Testis (tissue), 3 donors: ENCODE results near the gene GNAI3. TPM values are rescaled to one million over a fixed set of nuclear protein-coding genes. Genes with fewer than 3 reads are reported as not detected.

Experiments used
- DNase-seq: peaks from one replicate; pipeline ENCODE4 v3.0.0-alpha.2; 2019
- H3K27ac ChIP-seq, 2 donors: fragments of 200-600 bp; sonication (generic); one replicate each; pipeline ENCODE4 v1.5.1; 2019
- H3K27me3 ChIP-seq: fragments of 200-600 bp; sonication (generic); one replicate; pipeline ENCODE4 v1.5.1; 2019
- H3K36me3 ChIP-seq: fragments of 200-600 bp; sonication (generic); one replicate; pipeline ENCODE4 v1.5.1; 2017; ENCODE audit warnings: low read depth; ENCODE audit errors: missing control alignments
- H3K4me1 ChIP-seq: fragments of 200-600 bp; sonication (generic); one replicate; pipeline ENCODE4 v1.5.1; 2019
- H3K4me3 ChIP-seq, 2 donors: fragments of 200-600 bp; sonication (generic); one replicate each; pipeline ENCODE4 v1.5.1; 2017 to 2019
- H3K9me3 ChIP-seq: fragments of 200-600 bp; sonication (generic); one replicate; pipeline ENCODE4 v1.5.1; 2017
- POLR2A ChIP-seq: fragments of 450-650 bp; IDR thresholded peaks from one replicate; pipeline ENCODE4 v1.6.1; 2017; ENCODE audit warnings: antibody characterized with exemption, mild to moderate bottlenecking, moderate library complexity
- WGBS, 2 donors: methylation state at CpG; one replicate each; pipeline ENCODE4 v1.1.5; 2018; 5-methylcytosine and 5-hydroxymethylcytosine counted together
- intact Hi-C: fragments of 100-400 bp; cut with DNase I; formaldehyde crosslinking; loops from one replicate; pipeline ENCODE4 v1.15.1; 2023; ENCODE audit warnings: low total_unique reads
- polyA plus RNA-seq: library from polyadenylated mRNA; stranded (reverse); fragments of 350-450 nt; fragmentation: Illumina TruSeq; extraction: RNeasy Lipid Tissue Mini Kit (QIAGEN cat#74804); gene quantifications from one replicate; pipeline ENCODE4 v1.2.3, GENCODE V29; 2014; ENCODE audit warnings: low read depth, low replicate concordance; ENCODE audit not compliant: insufficient read depth
- total RNA-seq, 2 donors: library from RNA; depleted of rRNA; stranded (reverse); fragments of >200 nt; gene quantifications; one replicate each; pipeline ENCODE4 v1.2.3, GENCODE V29; 2016
- TF ChIP-seq, protein P1 (sequence below), 3 experiments: fragments of 450-650 bp in 2 of 3; fragments of 200-600 bp in 1 of 3; sonication (generic) in 1 of 3; IDR thresholded peaks; one replicate each; pipeline ENCODE4 v1.5.1; 2016 to 2019; ENCODE audit warnings: antibody characterized with exemption in 3 of 3, mild to moderate bottlenecking in 2 of 3, moderate library complexity in 1 of 3

The GNAI3 gene
- total and polyA plus RNA-seq, 3 donors from 2014 or later: 5.7 to 5.9 (median 5.8) TPM

DNA sequence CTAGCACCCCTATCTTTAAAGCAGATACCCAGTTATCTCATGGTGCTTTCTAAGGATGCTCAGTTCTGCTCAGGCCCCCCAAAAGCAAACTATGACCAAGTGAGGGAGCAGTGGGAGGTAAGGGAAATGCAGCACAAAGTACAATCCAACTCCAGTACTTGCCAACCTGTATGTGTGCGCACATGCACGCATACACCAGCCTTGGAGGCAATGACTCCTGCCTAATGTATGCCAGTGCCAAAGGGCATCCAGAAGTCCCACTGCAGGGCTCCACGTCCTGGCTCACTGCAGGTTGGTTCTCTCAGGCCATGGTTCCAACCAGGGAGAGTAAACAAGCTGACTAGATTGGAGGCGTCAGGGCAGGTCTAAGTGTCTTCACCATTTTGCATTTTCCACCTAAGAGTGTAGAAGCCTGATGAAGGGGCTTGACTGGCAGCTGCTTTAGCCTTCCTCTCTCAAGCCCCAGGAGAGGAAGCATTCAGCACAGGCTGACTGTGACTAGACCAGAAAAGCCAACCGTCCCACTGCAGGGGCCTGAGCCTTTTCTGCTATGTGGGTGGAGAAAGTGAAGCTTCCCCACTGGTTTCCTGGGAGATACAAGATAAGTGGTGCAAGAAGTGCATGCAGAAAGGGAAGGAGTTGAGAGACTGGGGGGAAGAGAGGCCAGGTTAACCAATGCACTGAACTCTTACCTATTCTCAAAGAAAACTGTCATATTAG is 46.6 kb upstream of the GNAI3 start:
- intact Hi-C loops: no loop called here
- DNase-seq: no peak

DNA sequence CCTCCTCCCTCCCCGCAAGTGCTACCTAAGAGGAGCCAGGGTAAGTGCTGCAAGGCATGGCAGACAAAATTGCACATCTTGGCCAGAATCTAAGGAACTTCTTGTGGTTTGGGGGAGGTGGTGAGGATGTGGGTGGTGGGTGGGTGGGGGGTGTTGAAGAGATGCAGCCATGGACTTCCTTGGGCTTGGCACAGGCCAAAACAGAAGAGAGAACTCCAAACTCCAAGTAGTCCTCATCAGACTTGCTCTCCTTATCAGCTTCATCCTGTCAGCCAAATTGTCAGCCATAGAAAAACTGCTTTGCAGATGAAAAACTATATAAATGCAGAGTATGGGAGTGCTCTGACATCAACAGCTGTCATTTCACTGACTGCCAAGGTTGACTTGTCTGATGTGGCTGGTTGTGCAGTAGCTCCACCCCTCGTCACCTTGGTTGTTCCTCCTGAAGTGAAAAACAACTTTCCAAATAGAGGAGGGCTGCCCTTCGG is 46.0 kb upstream of the GNAI3 start:
- peaks cover 26% of the 10 kb centered on the region for H3K4me1 ChIP-seq
- DNase-seq: no peak
- 89 to 90% methylated on average over 3 of the region's 3 CpGs for WGBS, 2 donors
- no peaks in the 10 kb centered on the region for H3K9me3 ChIP-seq
- no peaks in the 10 kb centered on the region for H3K36me3 ChIP-seq
- intact Hi-C loops: no loop called here
- H3K4me3 ChIP-seq: no peak overlapping the region
- H3K27me3 ChIP-seq: no peaks in the 10 kb centered on the region
- H3K27ac ChIP-seq: no peak overlapping the region
- no peak for TF ChIP-seq POLR2A
- TF ChIP-seq, protein P1, sequence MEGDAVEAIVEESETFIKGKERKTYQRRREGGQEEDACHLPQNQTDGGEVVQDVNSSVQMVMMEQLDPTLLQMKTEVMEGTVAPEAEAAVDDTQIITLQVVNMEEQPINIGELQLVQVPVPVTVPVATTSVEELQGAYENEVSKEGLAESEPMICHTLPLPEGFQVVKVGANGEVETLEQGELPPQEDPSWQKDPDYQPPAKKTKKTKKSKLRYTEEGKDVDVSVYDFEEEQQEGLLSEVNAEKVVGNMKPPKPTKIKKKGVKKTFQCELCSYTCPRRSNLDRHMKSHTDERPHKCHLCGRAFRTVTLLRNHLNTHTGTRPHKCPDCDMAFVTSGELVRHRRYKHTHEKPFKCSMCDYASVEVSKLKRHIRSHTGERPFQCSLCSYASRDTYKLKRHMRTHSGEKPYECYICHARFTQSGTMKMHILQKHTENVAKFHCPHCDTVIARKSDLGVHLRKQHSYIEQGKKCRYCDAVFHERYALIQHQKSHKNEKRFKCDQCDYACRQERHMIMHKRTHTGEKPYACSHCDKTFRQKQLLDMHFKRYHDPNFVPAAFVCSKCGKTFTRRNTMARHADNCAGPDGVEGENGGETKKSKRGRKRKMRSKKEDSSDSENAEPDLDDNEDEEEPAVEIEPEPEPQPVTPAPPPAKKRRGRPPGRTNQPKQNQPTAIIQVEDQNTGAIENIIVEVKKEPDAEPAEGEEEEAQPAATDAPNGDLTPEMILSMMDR (IDR thresholded peaks at IDR 0.05): no peak

More for the DNA sequence above, 46.6 kb upstream of the GNAI3 start:
- Histone ChIP-seq H3K27me3 (no peaks in the 10 kb centered on the region), H3K9me3 (no peaks in the 10 kb centered on the region), H3K27ac (no peak overlapping the region), H3K4me1 (peaks cover 32% of the 10 kb centered on the region), H3K36me3 (no peaks in the 10 kb centered on the region), H3K4me3 (no peak overlapping the region)
- no peak for TF ChIP-seq POLR2A
- TF ChIP-seq, protein P1 (IDR thresholded peaks at IDR 0.05): no peak
- WGBS, 2 donors: 69 to 76% methylated on average over 2 to 5 of the region's 5 CpGs

DNA sequence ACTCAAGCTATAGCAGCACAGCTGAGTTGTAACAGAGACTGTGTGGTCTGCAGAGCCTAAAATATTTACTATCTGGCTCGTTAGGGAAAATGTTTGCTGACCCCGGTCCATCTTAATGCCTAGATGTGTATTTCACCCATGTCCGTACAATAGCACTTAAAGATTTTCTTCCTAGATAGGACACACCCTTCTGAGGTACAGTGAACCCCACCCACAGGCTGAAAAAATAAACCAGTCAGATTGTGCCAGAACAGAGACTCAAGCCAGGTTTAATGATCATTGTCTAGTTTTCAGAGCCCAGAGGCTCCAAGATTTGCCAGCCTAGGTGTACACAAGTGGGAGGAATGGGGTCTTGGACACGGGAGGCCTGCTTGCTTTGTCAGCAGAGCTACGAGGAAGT is 44.5 kb upstream of the GNAI3 start:
- H3K36me3 ChIP-seq: no peaks in the 10 kb centered on the region
- no peak overlapping the region for H3K27ac ChIP-seq
- intact Hi-C loops: no loop called here
- peaks cover 10% of the 10 kb centered on the region for H3K4me1 ChIP-seq
- TF ChIP-seq, protein P1 (IDR thresholded peaks at IDR 0.05): no peak
- no peak for TF ChIP-seq POLR2A
- no peaks in the 10 kb centered on the region for H3K9me3 ChIP-seq
- H3K4me3 ChIP-seq: no peak overlapping the region
- H3K27me3 ChIP-seq: no peaks in the 10 kb centered on the region
- 80 to 84% methylated on average over 5 of the region's 5 CpGs for WGBS, 2 donors
- no peak for DNase-seq

DNA sequence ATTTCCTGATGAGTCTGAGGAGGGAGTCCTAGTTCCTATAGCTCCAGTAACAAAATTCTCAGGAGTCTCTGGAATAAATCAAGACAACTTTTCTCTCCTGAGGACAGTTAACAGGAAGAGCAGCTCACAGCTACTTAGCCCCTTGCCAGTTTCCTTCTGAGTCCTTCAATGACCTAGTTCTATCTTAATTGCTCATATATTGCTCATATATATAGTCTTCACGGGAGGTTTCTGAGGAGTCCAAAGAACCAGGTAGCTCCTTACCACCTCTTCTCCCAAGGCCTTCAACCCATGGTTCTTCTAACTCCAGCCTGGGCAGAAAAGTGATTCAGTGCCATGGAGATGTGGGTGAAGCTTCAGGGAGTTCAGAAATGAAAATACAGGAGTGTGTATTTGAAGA is 43.4 kb upstream of the GNAI3 start:
- whole genome bisulfite sequencing, 2 donors: 93 to 94% methylated on average over 1 of the region's 1 CpG
- Histone ChIP-seq H3K36me3 (no peaks in the 10 kb centered on the region), H3K4me3 (no peak overlapping the region), H3K27me3 (no peaks in the 10 kb centered on the region), H3K9me3 (no peaks in the 10 kb centered on the region), H3K4me1 (peaks cover 4% of the 10 kb centered on the region), H3K27ac (no peak overlapping the region)
- no peak for DNase-seq
- intact Hi-C loops: no loop called here
- TF ChIP-seq POLR2A: no peak
- TF ChIP-seq, protein P1 (IDR thresholded peaks at IDR 0.05): no peak
